PC-3 (cell line): ENCODE results near the gene BANK1. TPM values are rescaled to one million over a fixed set of nuclear protein-coding genes. Genes with fewer than 3 reads are reported as not detected.

ENCODE experiments used
- ATAC-seq: fragments of 200-7000 bp; cut with Tn5 transposase; 2 replicates; pipeline ENCODE4 v1.9.1; 2020; ENCODE audit warnings: mild to moderate bottlenecking, moderate library complexity
- BruUV-seq: library from RNA; stranded (reverse); fragments of 400-500 nt; replicated peaks from 2 replicates; lab custom pipeline; 2021; lab: Mats Ljungman, UMichigan
- CTCF ChIA-PET: fragments of 300-600 bp; sonication (Branson Sonifier 250); formaldehyde crosslinking; loops from one replicate; lab custom pipeline; 2022; ENCODE audit warnings: antibody characterized with exemption; lab: Charles Lee
- POLR2A ChIA-PET: fragments of 300-600 bp; sonication (Branson Sonifier 250); formaldehyde crosslinking; loops from one replicate; lab custom pipeline; 2022; ENCODE audit warnings: antibody characterized with exemption; ENCODE audit not compliant: unreplicated experiment; lab: Charles Lee
- DNase-seq: peaks from one replicate; pipeline ENCODE4 v3.0.0-alpha.2; 2015
- H2AFZ ChIP-seq: fragments of 300-600 bp; sonication (generic); 2 replicates; pipeline ENCODE4 v1.6.0; 2016; ENCODE audit warnings: antibody characterized with exemption, low read length
- H3F3A ChIP-seq: fragments of 300-600 bp; sonication (generic); one replicate; pipeline ENCODE4 v1.6.0; 2017; ENCODE audit warnings: antibody characterized with exemption, low read length, control low read depth, mild to moderate bottlenecking; ENCODE audit not compliant: unreplicated experiment
- H3K27ac ChIP-seq: fragments of 300-600 bp; sonication (generic); 2 replicates; pipeline ENCODE4 v1.5.1; 2016; ENCODE audit warnings: mild to moderate bottlenecking, low read length
- H3K27me3 ChIP-seq: fragments of 300-600 bp; sonication (generic); 2 replicates; pipeline ENCODE4 v1.6.1; 2016; ENCODE audit warnings: low read length, mixed read lengths
- H3K36me3 ChIP-seq: fragments of 300-600 bp; sonication (generic); 2 replicates; pipeline ENCODE4 v1.6.1; 2016; ENCODE audit warnings: low read depth, mixed run types, low read length, mixed read lengths
- H3K4me1 ChIP-seq: fragments of 300-600 bp; sonication (generic); 2 replicates; pipeline ENCODE4 v1.5.1; 2016; ENCODE audit warnings: low read length; ENCODE audit not compliant: insufficient read depth
- H3K4me2 ChIP-seq: fragments of 300-600 bp; sonication (generic); 2 replicates; pipeline ENCODE4 v1.6.0; 2016; ENCODE audit warnings: low read length
- H3K4me3 ChIP-seq: fragments of 300-600 bp; sonication (generic); 2 replicates; pipeline ENCODE4 v1.5.1; 2016; ENCODE audit warnings: mild to moderate bottlenecking, low read length, mixed read lengths
- H3K79me2 ChIP-seq: fragments of 300-600 bp; sonication (generic); 2 replicates; pipeline ENCODE4 v1.6.1; 2017; ENCODE audit warnings: low read length, mixed read lengths
- H3K9ac ChIP-seq: fragments of 300-600 bp; sonication (generic); 2 replicates; pipeline ENCODE4 v1.6.0; 2016; ENCODE audit warnings: mild to moderate bottlenecking, low read length
- H3K9me2 ChIP-seq: fragments of 300-600 bp; sonication (generic); replicated peaks from 2 replicates; pipeline ENCODE4 v1.6.1; 2016; ENCODE audit warnings: mixed run types, low read length, mixed read lengths
- H3K9me3 ChIP-seq: fragments of 300-600 bp; sonication (generic); 2 replicates; pipeline ENCODE4 v1.6.1; 2016; ENCODE audit warnings: low read length, mixed read lengths
- H4K20me1 ChIP-seq: fragments of 300-600 bp; sonication (generic); 2 replicates; pipeline ENCODE4 v1.6.1; 2016; ENCODE audit warnings: low read length, mixed read lengths
- CTCF ChIP-seq: fragments of 300-600 bp; sonication (generic); conservative IDR thresholded peaks from 2 replicates; pipeline ENCODE4 v1.5.1; 2017; ENCODE audit warnings: antibody characterized with exemption, low read depth, mild to moderate bottlenecking, low read length
- EZH2 ChIP-seq: fragments of 300-600 bp; sonication (generic); IDR thresholded peaks from one replicate; pipeline ENCODE4 v1.6.1; 2017; ENCODE audit warnings: antibody characterized with exemption, mild to moderate bottlenecking, low read length; ENCODE audit not compliant: unreplicated experiment
- EZH2phosphoT487 ChIP-seq: fragments of 300-600 bp; sonication (generic); IDR thresholded peaks from 2 replicates; pipeline ENCODE4 v1.6.1; 2018; ENCODE audit warnings: mild to moderate bottlenecking, antibody characterized with exemption, low read length, borderline replicate concordance
- intact Hi-C: fragments of 100-400 bp; cut with micrococcal nuclease; formaldehyde crosslinking; loops from 2 replicates; pipeline ENCODE4 v1.9.0; 2023
- total RNA-seq: library from RNA; depleted of rRNA; stranded (reverse); fragments of >200 nt; gene quantifications from 2 replicates; pipeline ENCODE4 v1.2.3, GENCODE V29; 2014

BANK1 gene
- total RNA-seq, 1 experiment from 2014 or later: 1.5 TPM

GRCh38 chr4:101983835-101984234 is 193.3 kb downstream of the BANK1 start:
- ATAC-seq (no peak), DNase-seq (no peak)
- Histone ChIP-seq H3K4me1 (peaks cover 32% of the 10 kb centered on the region), H3K27ac (no peak overlapping the region), H3K9me3 (no peaks in the 10 kb centered on the region), H3K79me2 (no peaks in the 10 kb centered on the region), H3K9me2 (no peaks in the 10 kb centered on the region), H3K27me3 (no peaks in the 10 kb centered on the region), H2AFZ (no peak overlapping the region), H3K9ac (no peak overlapping the region), H3K4me3 (no peak overlapping the region), H3K4me2 (no peak overlapping the region), H3F3A (no peaks in the 10 kb centered on the region), H4K20me1 (no peaks in the 10 kb centered on the region), H3K36me3 (no peaks in the 10 kb centered on the region)
- POLR2A ChIA-PET: interaction anchor here (0.6 kb wide), 1 partner anchor 43 kb away, joined by 4 read pairs; no protein-coding TSS in a partner anchor
- CTCF ChIA-PET: no interaction called here
- intact Hi-C loops: no loop called here
- TF ChIP-seq EZH2phosphoT487: no peak
- no peak for TF ChIP-seq EZH2
- no peak for TF ChIP-seq CTCF
- no TSS peak for BruUV-seq

- TF ChIP-seq EZH2: no peak
- TF ChIP-seq EZH2phosphoT487: no peak
- TF ChIP-seq CTCF: no peak
- no peak for DNase-seq
- Histone ChIP-seq H3K4me2 (no peak overlapping the region), H4K20me1 (no peaks in the 10 kb centered on the region), H3K27ac (no peak overlapping the region), H3K9me3 (no peaks in the 10 kb centered on the region), H3K79me2 (no peaks in the 10 kb centered on the region), H3K4me1 (0 out of 2 replicates have a peak, but pooled peaks cover 4% of the 10 kb centered on the region), H3K27me3 (no peaks in the 10 kb centered on the region), H3K9me2 (no peaks in the 10 kb centered on the region), H3K4me3 (no peak overlapping the region), H3K9ac (no peak overlapping the region), H2AFZ (no peak overlapping the region), H3F3A (no peaks in the 10 kb centered on the region), H3K36me3 (no peaks in the 10 kb centered on the region)
- ChIA-PET CTCF (no interaction called here), POLR2A (no interaction called here)
- intact Hi-C loops: no loop called here
- no TSS peak for BruUV-seq
- no peak for ATAC-seq
Measured at GRCh38 chr4:101987623-101988243, 197.2 kb downstream of the BANK1 start.

GRCh38 chr4:101989551-101989950 is 199.0 kb downstream of the BANK1 start:
- no peak for TF ChIP-seq EZH2phosphoT487
- TF ChIP-seq EZH2: no peak
- TF ChIP-seq CTCF: no peak
- Histone ChIP-seq H4K20me1 (no peaks in the 10 kb centered on the region), H3K9me3 (no peaks in the 10 kb centered on the region), H3K27ac (no peak overlapping the region), H3K36me3 (no peaks in the 10 kb centered on the region), H3K4me1 (0 out of 2 replicates have a peak, but pooled peaks cover 4% of the 10 kb centered on the region), H3K27me3 (no peaks in the 10 kb centered on the region), H3K9me2 (no peaks in the 10 kb centered on the region), H3K4me3 (no peak overlapping the region), H3F3A (no peaks in the 10 kb centered on the region), H3K9ac (no peak overlapping the region), H2AFZ (no peak overlapping the region), H3K4me2 (no peak overlapping the region), H3K79me2 (no peaks in the 10 kb centered on the region)
- intact Hi-C loops: no loop called here
- no peak for DNase-seq
- CTCF ChIA-PET: no interaction called here
- no peak for ATAC-seq
- POLR2A ChIA-PET: no interaction called here
- BruUV-seq: no TSS peak
